OCI-LY3 (cell line): ENCODE measurements around the gene ECM2.

Experiments used
- CTCF ChIP-seq: fragments of 200-600, 300-600 bp; sonication (generic); IDR thresholded peaks from 2 replicates; pipeline ENCODE4 v1.5.1; 2014; ENCODE audit warnings: antibody characterized with exemption, low read length, low read depth
- EZH2phosphoT487 ChIP-seq: fragments of 200-600 bp; shearing (Covaris generic); IDR thresholded peaks from 2 replicates; pipeline ENCODE4 v1.6.1; 2018; ENCODE audit warnings: antibody characterized with exemption, mixed run types, low read depth

- TF ChIP-seq CTCF (no peak), EZH2phosphoT487 (no peak)
Observed at GRCh38 chr9:92478783-92479182, 57.0 kb downstream of the ECM2 start.
